Nucleus accumbens (tissue), 56 donors: Measurements from ENCODE around the gene RGR.

ENCODE experiments used
- DNase-seq, 56 donors: peaks; one replicate each; lab custom pipeline; 2025; lab: John Stamatoyannopoulos, UW

The RGR gene

GRCh38 chr10:84293171-84293570, 48.3 kb downstream of the RGR start:
- DNase-seq = no peak

DNA sequence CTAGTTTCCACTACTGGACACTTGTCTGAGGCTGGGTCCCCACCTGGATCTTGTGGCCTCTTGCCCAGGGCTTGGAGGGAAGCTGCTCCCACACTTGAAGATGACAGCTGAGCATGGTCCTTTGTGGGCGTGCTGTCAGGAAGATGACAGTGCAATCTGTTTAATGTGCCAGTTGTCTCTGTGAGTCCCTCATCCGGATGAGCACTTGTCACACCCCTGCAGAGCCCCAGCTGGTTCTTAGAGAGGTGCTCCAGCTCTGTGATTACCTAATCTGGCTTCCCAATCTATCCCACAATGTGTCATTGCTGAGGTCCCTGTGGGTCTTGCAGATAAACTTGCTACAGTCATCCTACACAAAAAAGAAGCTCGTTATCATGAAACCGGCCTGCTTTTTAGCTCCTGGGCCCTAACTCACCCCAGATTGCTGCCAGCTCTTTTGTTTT, 48.7 kb downstream of the RGR start:
- peak in 9 of 56 donors; percentile 6 to 42 (median 34) for DNase-seq

GRCh38 chr10:84294766-84295447, 50.1 kb downstream of the RGR start:
- DNase-seq = no peak

- DNase-seq = no peak
Observed at GRCh38 chr10:84296091-84296981, 51.5 kb downstream of the RGR start.

DNA sequence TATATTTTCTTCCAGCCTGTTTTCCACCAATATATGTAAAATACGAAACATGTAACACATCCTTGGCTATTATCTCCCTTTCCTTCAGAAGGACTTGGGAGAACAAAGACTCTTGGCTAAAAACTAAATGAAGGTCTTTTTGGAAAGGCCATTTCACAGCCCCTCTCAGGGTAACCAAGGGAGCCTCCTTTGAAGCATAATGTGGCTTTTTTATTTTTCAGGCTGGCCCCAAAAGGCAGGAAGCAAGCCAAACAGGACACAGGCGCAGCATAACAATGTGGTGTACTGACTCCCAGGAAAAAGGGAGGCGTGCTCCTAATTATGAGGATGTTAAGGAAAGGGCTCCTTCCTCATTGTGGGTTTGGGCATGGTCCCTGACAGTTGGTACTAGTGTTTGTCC, 53.2 kb downstream of the RGR start:
- peak in 10 of 56 donors; percentile 3 to 28 (median 13) for DNase-seq

DNA sequence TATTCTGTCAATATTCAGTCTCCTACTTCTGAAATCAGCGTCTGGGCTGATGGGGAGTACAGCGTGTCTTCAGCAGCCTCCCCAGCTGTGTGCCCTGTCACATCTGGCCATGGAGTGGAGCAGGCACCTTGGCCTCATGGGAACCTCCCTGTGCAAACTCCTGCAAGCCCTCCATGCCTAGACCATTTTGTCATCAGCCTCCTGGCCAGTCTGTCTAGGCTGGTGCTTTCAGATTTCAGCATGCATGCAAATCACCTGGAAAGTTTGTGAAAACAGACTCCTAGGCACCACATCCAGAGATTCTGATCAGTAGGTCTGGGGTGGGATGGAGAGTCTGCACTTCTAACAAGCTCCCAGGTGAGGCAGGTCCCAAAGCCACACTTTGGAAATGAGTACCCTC, 57.4 kb downstream of the RGR start:
- DNase-seq = no peak

- no peak for DNase-seq
Observed at GRCh38 chr10:84306751-84307384, 62.0 kb downstream of the RGR start.

DNA sequence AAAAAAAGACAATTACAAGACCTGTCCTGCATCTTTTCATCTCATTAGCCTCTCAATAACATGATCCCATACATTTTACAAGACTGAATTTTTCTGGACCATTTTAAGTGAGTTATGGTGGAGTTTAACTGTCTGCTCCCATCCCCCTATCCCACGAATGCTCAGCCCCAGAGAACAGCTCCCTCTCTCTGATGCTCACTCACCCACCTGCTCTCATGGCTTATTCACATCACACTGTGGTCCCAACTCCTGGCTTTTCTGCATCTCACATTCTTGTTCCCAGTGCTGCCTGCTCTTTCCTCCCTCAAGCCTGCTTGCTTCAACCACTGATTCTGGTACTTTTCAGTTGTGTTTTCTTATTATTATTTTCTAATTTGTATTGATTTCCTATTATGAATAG, 63.2 kb downstream of the RGR start:
- no peak for DNase-seq

DNA sequence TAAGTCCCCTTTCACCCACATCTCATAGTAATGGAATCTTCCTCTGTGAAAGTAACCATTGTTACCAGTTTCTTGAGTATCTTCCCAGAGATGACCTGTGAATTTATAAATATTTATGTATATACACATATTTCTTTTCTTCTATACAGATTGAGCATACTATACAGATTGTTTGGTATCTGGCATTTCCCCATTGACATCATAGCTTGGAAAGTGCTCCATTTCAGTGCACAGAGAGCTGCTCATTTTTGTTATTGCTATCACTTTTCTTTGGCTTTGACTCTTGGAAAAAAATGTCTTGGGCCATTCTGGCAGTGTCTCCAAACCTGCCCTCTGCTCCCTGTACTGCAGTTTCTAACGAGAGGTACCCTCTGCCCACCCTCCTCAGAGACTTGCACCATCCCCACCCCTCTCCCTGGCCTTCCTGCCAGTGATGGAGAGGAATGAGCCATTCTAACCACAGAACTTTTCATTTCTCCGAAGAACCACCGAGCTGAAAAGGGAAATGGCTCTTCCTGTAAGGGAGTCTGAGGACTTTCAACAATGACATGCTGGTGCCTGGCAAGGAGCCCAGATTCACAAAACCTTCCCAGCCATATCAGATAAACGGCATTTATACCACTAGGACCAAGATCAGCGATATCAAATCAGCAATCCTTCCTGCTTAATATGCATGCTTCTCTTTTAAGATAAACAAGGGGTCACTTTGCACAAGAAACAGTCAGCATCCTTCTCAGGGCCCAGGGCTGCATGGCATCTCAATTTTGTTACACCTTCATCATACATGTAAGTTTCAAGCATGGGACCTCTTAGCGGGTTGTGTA, 63.8 kb downstream of the RGR start:
- DNase-seq = peak in 3 of 56 donors; percentile 15 to 27 (median 20)
